Head of caudate nucleus (tissue), 42 donors: ENCODE results near the gene DNAJB1.

ENCODE experiments used
- DNase-seq, 42 donors: peaks; one replicate each; pipeline versions ENCODE4 v3.0.0 to v3.0.0-alpha.2; 2020 to 2021; ENCODE audit warnings: mixed read lengths in 7 of 42
- intact Hi-C: fragments of 100-400 bp; cut with DNase I; formaldehyde crosslinking; loops from one replicate; pipeline ENCODE4 v1.15.0; 2022

The DNAJB1 gene

GRCh38 chr19:14478113-14478545, 40.1 kb downstream of the DNAJB1 start:
- intact Hi-C loops, result no loop called here

GRCh38 chr19:14477418-14478112, 40.6 kb downstream of the DNAJB1 start:
- intact Hi-C loops, result no loop called here
- no peak for DNase-seq

More at GRCh38 chr19:14478113-14478545, 40.1 kb downstream of the DNAJB1 start:
- DNase-seq, result no peak

- intact Hi-C loops, result no loop called here
- peak in 15 of 42 donors; percentile 20 to 76 (median 43) for DNase-seq
Observed at GRCh38 chr19:14476673-14477401, 41.4 kb downstream of the DNAJB1 start.

GRCh38 chr19:14476327-14476672, 41.9 kb downstream of the DNAJB1 start:
- no peak for DNase-seq
- intact Hi-C loops, result no loop called here

GRCh38 chr19:14475251-14476073, 42.7 kb downstream of the DNAJB1 start, which contains the start of gene PTGER1:
PTGER1 (minus strand) TSS chr19:14475354; CDS start chr19:14474320, 1,034 bp downstream.
- no peak for DNase-seq

GRCh38 chr19:14474827-14475226, 43.4 kb downstream of the DNAJB1 start:
- intact Hi-C loops, result loop anchor here (5.0 kb wide), 1 partner anchor 338 kb away; the partner anchor contains the start of gene ASF1B
- no peak for DNase-seq

More at GRCh38 chr19:14475251-14476073, 42.7 kb downstream of the DNAJB1 start, which contains the start of gene PTGER1:
- intact Hi-C loops, result no loop called here

- DNase-seq, result peak in 16 of 42 donors; percentile 32 to 74 (median 44)
- intact Hi-C loops, result loop anchor here (5.0 kb wide), 1 partner anchor 337 kb away; the partner anchor contains the start of gene ASF1B
Observed at GRCh38 chr19:14473978-14474578, 44.1 kb downstream of the DNAJB1 start.

GRCh38 chr19:14473073-14473977, 44.9 kb downstream of the DNAJB1 start:
- peak in 6 of 42 donors; percentile 16 to 48 (median 36) for DNase-seq
- intact Hi-C loops, result loop anchor here (5.0 kb wide), 1 partner anchor 336 kb away; the partner anchor contains the start of gene ASF1B

GRCh38 chr19:14472202-14472938, 45.8 kb downstream of the DNAJB1 start:
- intact Hi-C loops, result loop anchor here (5.0 kb wide), 1 partner anchor 335 kb away; the partner anchor contains the start of gene ASF1B

GRCh38 chr19:14471436-14472187, 46.6 kb downstream of the DNAJB1 start:
- DNase-seq, result no peak
- intact Hi-C loops, result loop anchor here (5.0 kb wide), 1 partner anchor 334 kb away; the partner anchor contains the start of gene ASF1B

More at GRCh38 chr19:14472202-14472938, 45.8 kb downstream of the DNAJB1 start:
- DNase-seq, result peak; percentile 46 to 91 (median 81)

- DNase-seq, result no peak
- intact Hi-C loops, result loop anchor here (5.0 kb wide), 1 partner anchor 333 kb away; the partner anchor contains the start of gene ASF1B
Observed at GRCh38 chr19:14470031-14470876, 47.9 kb downstream of the DNAJB1 start.

GRCh38 chr19:14467816-14468215, 50.4 kb downstream of the DNAJB1 start:
- intact Hi-C loops, result no loop called here
- no peak for DNase-seq

GRCh38 chr19:14467391-14467790, 50.8 kb downstream of the DNAJB1 start:
- intact Hi-C loops, result no loop called here
- DNase-seq, result no peak
